NCI-H146 (cell line): ENCODE measurements around the gene WDR83.
"Not testable (repeated sequence)": the region's sequence is repeated elsewhere in the genome, so short reads cannot be mapped to it uniquely, and the experiment has no call there.

Experiments used
- DNase-seq: peaks from one replicate; lab custom pipeline; 2025; lab: John Stamatoyannopoulos, UW

Gene WDR83

DNA sequence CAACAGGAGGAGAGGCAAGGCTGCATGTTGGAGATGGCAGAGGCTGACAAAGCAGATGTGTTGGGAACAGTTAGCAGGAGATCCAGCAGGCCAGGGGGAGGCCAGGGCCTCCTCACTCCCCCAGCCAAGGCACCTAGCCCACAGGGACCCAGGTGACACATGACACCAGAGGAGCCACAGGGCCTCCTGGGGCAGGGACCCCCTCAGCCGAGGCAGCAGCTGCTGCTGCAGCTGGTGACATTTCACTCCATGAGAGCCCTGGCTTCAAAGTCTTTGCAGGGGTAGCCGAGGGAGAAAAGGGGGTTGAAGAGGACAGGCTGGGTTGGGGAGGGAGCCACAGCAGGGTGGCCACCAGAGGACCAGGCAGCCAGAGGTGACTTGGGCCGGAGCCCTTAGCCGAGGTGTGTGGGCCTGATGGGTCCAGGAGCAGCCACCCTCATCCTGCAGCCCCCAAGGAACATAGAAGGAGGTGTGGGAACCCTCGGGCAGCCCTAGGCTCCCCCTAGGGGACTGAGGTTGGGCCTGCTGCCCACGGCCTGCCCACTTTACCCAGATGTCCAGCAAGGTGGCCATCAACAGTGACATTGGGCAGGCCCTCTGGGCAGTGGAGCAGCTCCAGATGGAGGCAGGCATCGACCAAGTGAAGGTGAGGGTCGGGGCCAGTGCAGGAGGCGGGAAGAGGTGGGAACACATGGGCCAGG lies 21.0 kb downstream of the WDR83 start, which contains the start of gene GNG14:
Gene GNG14, plus strand, starts transcription at position 503 of the 701 bp plus-strand sequence. Its CDS starts 51 bp downstream, at position 554.
- no peak for DNase-seq

DNA sequence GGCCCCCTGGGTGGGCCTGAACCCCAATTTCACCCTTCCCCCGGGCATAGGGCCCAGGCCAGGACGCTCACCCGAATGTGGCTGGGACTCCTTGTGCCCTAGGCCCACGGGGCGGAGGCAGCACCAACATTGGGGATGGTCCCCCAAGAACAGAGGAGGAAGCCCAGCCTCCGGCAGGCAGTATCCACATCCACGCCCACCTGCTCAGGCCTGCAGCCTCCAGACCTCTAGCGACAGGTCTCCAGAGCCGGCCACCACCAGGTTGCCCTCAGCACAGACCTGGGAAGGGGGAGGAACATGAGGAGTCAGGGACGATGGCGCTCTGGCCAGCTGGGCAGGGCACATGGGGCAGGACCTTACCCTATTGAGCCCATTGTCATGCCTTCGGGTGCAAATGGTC lies 22.4 kb downstream of the WDR83 start:
- no peak for DNase-seq

DNA sequence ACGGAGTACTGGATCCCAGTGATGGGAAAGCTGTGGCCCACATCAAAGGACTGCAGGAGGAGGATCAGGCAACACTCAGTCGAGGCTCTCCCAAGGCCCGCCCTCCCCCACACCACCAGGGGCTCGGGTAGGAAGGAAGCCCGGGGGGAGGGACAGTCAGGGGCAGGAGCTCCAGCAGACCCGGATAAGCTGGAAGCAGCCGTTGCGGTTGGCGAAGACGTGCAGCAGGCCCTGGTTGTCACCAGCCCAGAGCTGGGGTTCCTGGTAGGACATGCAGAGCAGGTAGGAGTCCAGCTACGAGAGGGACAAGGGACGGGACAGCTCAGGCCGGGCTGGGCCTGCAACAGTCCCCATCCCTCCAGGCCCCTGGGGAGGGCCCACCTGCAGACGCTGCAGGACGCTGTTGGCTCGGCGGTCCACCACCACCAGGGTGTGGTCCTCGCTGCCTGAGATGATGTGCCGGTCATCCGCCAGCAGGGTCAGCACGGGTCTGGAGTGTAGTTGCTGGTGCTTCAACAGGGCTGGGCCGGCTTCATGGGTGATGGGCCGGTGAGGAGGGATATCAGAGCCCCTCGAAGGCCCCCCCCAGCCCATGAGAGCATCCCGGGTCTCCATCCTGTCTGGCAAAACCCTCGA lies 23.1 kb downstream of the WDR83 start:
- no peak for DNase-seq

DNA sequence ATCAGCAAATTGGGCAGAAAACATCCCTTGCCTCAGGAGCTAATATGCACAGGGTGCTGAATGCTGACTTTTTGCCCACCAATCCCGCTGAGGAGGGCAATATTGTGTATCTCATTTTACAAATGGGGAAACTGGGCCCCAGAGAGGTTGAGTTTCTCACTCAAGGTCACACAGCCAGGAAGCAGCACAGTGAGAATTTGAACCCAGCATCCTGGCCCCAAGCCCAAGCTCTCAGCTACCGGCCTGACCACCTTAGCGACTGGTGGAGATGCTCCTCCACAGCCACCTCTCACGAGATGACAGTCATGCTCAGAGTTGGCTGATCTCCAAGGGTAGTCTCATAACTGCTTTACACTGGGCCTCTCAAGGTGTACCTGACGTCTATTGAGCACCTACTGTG lies 26.4 kb downstream of the WDR83 start:
- DNase-seq = no peak

DNA sequence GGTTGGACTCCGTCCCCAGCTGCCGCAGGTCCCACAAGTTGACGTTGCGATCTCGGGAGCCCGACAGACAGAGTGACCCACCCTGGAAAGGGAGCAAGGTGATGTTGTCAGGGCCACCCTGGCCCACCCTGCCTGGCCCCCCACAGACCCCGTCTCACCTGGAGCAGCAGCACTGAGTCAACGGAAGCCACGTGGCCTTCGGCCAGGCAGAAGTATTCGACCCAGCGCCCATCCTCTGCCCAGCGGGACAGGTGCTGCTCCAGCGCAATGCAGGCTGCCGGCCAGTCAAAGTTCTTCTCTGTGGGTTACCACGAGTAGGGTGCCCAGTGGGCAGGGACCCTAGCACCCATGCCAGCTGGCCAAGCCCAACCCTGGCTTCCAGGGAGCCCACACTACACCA lies 28.0 kb downstream of the WDR83 start:
- no peak for DNase-seq

DNA sequence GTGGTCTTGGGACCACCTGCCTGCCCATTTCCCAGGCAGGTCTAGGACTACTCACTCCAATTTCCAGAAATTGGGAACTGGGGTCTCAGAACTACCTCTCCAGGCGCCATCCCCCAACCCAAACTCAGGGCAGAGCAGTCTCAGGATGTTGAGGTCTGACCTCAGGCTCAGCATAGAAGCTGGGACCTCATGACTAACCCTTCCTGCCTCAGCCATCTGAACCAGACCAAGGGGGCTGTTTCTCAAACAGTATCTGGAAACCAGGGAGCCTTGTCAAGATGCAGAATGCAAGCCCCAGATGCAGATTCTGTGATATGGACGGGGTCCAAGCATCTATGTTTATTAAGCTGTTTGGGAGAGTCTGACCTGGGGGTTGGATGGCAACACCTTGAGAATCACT lies 28.5 kb downstream of the WDR83 start:
- no peak for DNase-seq

DNA sequence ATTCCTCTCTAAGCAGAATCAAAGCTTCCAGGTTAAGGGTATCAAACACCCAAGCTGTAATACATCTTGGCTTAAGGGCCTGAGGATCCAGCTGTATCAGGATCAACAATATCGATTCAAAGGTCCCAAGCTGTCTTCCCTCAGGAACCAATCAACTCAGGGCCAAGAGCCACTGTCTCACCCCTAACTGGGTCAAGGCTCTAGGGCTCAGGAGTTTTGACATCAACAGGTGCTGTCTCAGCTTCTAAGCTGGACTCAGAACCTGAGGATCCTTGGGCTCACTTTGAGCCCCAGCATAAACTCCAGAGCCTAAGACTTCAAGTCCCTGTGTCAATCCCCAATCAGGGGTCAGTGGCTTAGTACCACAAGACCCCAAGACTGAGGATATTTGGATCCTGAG lies 28.9 kb downstream of the WDR83 start:
- no peak for DNase-seq

DNA sequence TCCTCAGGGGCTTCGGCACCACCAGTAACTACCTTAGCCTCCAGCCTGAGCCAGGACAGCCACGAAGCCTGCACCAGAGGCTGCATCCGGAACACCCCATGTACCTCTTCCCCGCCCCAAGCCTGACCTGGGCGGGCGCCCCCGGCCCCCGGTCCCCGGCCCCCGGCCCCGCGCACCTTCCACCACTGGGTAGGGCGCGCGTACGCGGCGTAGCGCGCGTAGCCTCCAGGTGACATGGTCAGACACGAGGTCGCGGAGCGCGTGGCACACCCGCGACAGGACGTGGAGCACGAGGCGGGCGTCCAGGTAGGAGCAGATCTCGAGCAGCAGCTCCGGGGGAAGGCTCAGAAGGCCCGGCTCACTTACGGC lies 29.4 kb downstream of the WDR83 start:
- peak; percentile 34 for DNase-seq

DNA sequence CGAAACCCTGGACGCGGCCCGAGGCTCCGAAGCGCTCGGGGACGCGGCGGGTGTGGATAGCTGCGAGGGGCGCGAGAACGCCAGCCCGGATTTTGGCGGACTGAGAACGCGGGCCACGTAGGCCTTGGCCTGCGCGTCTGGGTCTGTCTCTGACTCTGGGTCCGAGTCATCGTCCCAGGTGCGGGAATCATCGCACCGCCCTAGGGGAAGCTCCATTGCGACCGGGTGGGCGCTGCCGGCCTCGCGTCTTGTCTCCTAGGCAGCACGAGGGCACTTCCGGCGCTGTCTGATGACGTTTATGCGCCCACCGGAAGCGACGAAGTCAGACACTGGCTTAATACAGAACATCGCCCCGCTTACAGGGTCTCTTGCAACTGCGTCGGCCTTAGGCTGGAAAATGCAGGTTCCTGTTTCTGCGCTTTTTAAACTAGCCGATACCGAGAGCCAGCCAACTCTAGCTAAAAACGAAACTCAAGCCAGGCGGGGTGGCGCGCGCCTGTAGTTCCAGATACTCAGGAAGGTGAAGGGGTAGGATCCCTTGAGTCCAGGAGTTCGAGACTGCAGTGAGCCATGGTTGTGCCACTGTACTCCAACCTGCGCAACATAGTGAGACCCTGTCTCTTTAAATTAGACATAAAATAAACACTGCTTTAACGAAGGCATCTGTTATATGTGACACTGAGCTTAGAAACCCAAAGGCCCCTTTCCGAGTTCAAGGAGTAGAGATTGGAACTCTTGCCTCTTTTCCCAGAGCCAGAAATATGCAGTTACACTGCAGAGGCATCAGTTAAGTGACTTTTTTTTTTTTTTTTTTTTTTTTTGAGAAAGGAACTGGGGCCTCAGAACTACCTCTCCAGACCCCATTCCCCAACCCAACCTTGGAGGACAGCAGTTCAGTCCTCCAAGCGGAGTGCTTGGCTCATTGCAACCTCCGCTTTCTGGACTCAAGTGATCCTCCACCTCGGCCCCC lies 30.0 kb downstream of the WDR83 start, which contains the start of gene FBXW9:
Gene FBXW9, minus strand, starts transcription at position 266 of the 970 bp plus-strand sequence. Its CDS starts 50 bp downstream, at position 216.
- peak; percentile 97 for DNase-seq

DNA sequence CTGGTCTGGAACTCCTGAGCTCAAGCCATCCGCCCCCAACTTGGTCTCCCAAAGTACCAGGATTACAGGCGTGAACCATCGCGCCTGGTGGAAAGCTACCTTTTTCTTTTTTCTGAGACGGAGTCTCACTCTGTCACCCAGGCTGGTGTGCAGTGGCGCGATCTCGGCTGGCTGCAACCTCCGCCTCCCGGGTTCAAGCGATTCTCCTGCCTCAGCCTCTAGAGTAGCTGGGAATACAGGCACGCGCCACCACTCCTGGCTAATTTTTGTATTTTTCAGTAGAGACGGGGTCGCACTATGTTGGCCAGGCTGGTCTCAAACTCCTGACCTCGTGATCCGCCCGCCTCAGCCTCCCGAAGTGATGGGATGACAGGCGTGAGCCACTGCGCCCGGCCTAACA lies 30.8 kb downstream of the WDR83 start:
- DNase-seq = not testable (repeated sequence)

DNA sequence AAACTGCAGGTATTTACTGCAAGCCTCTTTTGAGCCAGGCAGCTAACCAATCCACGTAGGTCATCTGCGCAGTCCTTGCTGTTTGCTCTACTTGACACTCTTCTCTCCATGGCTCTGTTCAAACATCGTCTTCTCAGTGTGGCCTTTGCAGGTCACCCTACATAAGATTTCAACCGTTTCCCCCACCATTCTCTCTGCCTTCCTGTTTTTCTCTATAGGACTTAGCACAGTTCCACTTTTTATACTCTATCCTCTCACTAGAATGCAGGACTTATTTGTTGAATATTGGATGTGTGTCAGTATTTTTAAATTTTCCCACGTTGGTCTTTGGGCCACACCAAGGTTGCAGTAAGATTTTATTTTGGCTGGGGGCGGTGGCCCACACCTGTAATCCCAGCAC lies 31.5 kb downstream of the WDR83 start:
- DNase-seq = no peak

DNA sequence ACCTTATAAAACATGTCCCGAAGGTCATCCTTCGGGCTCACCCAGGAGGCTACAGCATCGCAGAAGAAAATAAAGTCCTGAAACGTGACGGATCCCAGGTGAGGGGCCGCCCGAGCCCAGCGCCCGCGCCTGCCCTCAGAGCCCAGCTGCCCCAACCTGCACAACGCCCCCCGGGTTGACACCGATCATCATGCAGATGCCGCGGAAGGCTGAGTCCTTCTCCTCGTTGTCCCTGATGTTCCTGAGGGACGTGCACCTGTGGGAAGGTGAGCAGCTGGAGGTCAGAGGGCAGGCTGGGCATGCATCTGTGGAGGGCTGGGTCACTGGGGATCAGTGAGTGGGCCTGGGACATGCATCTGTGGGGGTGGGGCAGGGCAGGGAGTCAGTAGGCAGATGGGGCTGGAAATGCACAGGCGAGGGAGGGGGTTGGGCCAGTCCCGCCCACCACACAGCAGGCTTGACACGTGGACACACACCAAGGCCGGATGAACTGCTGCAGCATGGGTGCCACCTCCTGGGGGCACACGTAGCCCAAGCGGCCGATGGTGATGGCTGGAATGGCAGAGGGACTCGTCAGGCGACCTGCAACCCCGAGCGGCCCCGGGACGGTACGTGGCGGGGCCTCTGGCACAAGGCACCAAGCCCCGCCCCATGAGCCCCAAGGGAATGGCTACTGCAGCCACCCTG lies 35.1 kb downstream of the WDR83 start:
- DNase-seq = no peak

DNA sequence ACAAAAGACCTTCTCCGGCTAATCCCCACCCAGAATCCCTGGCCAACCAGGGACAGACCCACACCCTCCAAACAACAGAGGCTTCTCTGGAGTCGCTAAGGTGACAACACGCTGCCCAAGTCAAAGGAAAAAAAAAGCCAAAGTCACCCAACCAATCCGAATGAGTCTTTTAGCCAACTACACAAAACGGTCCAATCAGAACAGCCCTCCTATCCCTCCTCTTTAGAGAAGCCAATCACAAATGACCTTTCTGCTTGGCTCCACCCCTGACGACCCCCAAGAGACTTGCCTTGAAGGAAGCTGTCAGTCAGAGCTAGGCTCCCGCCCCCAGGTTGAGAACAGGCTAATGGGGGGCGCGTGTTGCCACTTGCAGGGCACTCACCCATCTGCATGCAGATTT lies 36.4 kb downstream of the WDR83 start:
- DNase-seq = peak; percentile 35

DNA sequence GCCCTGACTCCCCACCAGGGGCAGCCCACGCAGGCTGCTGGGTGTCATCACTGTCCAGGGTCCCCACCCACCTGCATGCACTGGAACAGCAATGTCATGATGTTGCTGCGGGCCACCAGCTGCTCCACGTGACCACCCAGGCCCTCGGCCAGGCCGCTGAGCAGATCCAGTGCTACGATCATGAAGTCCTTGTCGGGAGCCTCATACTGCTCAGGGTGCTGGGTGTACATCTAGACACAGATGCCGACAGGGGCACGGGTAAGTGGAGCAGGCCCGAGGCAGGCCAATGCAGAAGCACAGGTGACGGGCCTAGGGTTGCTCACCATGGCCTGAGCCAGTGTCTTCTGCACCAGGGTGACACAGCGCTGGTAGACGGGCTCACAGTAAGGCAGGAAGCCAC lies 38.6 kb downstream of the WDR83 start:
- no peak for DNase-seq

DNA sequence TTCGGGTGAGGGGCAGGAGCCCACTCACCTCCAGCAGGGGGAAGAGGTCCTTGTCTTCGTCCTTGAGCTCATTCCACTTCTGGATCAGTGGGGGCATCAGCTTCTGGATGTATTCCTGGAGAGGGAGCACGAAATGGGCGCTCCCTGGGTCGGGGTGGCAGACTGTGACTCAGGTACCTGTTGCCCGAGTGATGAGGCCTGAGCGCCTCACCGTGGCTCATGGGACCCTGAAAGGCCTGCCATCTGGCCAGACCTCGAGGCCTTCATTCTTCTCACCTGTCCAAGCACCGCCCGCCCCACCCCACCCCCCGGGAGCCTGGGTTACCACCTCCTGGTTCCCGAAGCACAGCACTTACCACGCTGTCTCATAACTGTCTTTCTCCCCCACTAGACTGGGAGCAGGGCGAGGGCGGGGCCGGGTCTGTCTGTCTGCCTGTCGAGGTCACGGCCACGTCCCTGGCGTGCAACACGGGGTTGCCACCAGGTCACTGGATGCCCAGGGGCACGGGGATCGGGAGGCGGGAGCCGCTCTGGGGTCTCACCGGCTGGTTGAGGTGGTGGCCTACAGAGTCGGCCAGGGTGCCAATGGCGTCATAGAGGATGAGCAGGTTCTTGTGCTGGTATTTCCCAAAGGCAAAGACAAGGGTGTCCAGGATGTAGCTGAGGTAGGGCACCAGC lies 39.2 kb downstream of the WDR83 start:
- DNase-seq = no peak

DNA sequence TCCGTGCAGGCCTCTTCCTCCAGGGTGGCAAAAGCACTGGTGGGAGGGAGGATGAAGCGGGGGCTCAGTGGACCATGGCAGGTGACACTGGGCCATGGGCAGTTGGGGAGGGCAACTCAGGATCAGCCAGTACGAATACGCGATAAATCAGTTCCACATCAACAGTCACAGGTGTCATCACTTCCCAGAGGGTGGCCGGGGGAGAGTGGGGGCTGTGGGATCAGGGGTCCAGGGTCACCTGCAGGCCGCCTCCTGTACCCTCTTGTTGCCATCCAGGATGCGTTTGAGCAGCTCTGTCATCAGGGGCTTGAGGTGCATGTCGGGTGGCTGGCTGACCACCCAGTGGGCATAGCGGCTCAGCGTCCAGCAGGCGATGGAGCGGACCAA lies 39.7 kb downstream of the WDR83 start:
- DNase-seq = no peak

DNA sequence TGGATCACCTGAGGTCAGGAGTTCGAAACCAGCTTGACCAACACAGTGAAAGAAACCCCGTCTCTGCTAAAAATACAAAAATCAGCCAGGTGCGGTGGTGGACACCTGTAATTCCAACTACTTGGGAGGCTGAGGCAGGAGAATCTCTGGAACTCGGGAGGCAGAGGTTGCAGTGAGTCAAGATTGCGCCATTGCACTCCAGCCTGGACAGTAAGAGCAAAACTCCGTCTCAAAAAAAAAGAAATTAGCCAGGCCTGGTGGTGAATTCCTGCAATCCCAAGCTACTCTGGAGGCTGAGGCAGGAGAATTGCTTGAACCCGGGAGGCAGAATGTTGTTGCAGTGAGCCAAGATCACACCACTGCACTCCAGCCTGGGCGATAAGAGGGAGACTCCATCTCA lies 42.0 kb downstream of the WDR83 start:
- no peak for DNase-seq

DNA sequence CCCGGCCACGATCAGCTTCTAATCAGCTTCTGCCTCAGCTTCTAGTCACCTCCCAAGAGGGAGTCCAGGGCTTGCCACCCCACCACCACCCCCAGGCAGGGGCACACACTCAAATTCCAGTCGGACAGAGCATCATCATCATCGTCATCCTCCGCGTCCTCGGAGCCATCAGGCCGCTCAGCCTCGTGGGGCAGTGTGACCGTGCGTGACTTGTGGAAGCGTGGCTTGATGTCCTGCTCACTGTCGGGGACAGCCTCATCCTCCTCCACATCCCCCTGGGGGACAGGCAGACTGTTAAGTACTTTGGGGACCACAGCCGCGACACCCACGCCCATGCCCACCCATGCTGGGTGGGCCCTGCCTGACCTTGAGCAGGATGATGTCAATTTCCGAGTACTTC lies 44.6 kb downstream of the WDR83 start:
- DNase-seq = no peak

DNA sequence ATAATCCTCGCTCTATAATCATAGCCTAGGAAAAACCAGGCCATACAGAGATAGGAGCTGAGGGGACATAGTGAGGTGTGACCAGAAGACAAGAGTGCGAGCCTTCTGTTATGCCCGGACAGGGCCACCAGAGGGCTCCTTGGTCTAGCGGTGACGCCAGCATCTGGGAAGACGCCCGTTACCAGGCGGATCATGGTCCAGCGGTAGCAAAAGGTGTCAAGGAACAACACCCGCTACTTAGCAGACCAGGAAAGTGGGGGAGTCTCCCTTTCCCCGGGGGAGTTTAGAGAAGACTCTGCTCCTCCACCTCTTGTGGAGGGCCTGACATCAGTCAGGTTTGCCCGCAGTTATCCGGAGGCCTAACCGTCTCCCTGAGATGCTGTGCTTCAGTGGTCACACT lies 45.5 kb downstream of the WDR83 start:
- not testable (repeated sequence) for DNase-seq

DNA sequence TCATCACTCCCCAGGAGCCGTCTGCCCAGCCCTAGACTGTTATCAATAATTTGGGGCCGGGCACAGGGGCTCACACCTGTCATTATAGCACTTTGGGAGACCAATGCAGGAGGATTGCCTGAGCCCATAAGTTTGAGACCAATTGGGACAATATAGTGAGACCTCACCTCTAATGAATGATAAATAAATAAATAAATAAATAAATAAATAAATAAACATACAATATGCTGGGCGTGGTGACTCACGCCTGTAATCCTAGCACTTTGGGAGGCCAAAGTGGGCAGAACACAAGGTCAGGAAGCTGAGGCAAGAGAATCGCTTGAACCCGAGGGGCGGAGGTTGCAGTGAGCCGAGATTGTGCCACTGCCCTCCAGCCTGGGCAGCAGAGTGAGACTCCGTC lies 46.7 kb downstream of the WDR83 start:
- not testable (repeated sequence) for DNase-seq

DNA sequence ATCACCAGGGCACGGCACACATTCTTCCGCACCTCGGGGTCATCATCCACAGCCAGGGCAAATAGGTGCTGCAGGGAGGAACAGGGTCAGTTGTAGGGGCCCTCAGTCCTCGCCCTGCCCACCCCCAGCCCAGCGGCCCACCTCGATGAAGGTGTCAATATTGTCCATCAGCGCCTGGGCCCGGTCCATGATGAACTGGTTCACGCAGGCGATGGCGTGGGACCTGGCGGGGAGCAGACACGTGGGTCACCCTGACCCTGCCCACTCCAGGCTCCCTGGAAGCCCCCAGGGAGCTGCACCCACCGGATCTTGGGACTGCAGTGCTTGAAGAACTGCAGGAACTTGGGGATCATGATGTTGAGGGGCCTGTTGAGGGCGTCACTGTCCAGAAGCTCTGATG lies 48.5 kb downstream of the WDR83 start:
- no peak for DNase-seq
